ENCODE results near the gene MINPP1.
"Not testable (repeated sequence)": the region's sequence is repeated elsewhere in the genome, so short reads cannot be mapped to it uniquely, and the experiment has no call there.

- not testable (repeated sequence) for TF ChIP-seq POLR2A, CTCF (IDR thresholded peaks at IDR 0.05)
Measured at GRCh38 chr10:87490285-87490684, 14.4 kb upstream of the MINPP1 start.

Data from vagina (tissue), 2 donors.